Colonic mucosa (tissue), 4 donors: ENCODE results near the gene ATP1A2. TPM values are rescaled to one million over a fixed set of nuclear protein-coding genes. Genes with fewer than 3 reads are reported as not detected.

Experiments used
- DNase-seq: peaks from one replicate; pipeline ENCODE4 v3.0.0-alpha.2; 2020
- H3K27ac ChIP-seq: fragments of 200-600 bp; one replicate; pipeline ENCODE4 v1.8.0; 2021
- H3K27me3 ChIP-seq: fragments of 200-600 bp; one replicate; pipeline ENCODE4 v1.8.0; 2021
- H3K36me3 ChIP-seq: fragments of 200-600 bp; one replicate; pipeline ENCODE4 v1.8.0; 2021
- H3K4me1 ChIP-seq: fragments of 200-600 bp; one replicate; pipeline ENCODE4 v1.8.0; 2021; ENCODE audit warnings: mild to moderate bottlenecking
- H3K4me3 ChIP-seq: fragments of 200-600 bp; one replicate; pipeline ENCODE4 v1.8.0; 2021
- H3K9ac ChIP-seq, 2 donors: one replicate each; pipeline ENCODE4 v1.7.0; 2013; ENCODE audit warnings: control low read depth in 2 of 2, low read depth in 2 of 2, low read length in 2 of 2
- H3K9me3 ChIP-seq: fragments of 200-600 bp; one replicate; pipeline ENCODE4 v1.8.0; 2021
- CTCF ChIP-seq: fragments of 200-600 bp; IDR thresholded peaks from one replicate; pipeline ENCODE4 v1.8.0; 2022; ENCODE audit warnings: antibody characterized with exemption, mild to moderate bottlenecking
- intact Hi-C: fragments of 100-400 bp; cut with DNase I; formaldehyde crosslinking; loops from one replicate; pipeline ENCODE4 v1.14.1; 2022
- total RNA-seq, 2 donors: library from RNA; stranded (reverse); fragmentation: NEBNext Ultra II Directional in 1 of 2; extraction: Animal tissue kit (Norgen Biotek cat#: 25700) in 1 of 2; gene quantifications; one replicate each; pipeline ENCODE4 v1.2.1, GENCODE V29; 2021
- donor health status: healthy.
- donor health status: DM: no; HTN: no; CAD: no.
- donor health status: DM: no; HTN: no; CAD: no.

Gene ATP1A2
- total RNA-seq, 2 donors from 2014 or later: 1.5 to 6.1 TPM

DNA sequence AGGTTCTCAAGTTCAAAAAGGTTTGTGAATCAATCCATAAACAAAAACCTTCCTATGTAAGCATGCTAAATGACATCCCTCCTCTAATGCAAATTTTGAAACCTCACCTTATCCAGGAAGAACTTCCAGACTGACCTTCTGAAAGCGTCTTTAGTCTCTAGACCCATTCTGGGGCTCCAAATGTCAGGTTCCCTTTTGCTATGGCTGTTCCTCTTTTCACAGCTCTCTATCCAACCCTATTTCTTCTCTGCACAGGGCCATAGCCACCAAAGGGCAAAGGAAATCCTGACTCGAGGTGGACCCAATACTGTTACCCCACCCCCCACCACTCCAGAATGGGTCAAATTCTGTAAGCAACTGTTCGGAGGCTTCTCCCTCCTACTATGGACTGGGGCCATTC is 39.2 kb downstream of the ATP1A2 start:
- H3K27me3 ChIP-seq: no peaks in the 10 kb centered on the region
- H3K9ac ChIP-seq: no peak overlapping the region
- no peak overlapping the region for H3K27ac ChIP-seq
- no peak for DNase-seq
- no peak for TF ChIP-seq CTCF
- H3K4me1 ChIP-seq: no peaks in the 10 kb centered on the region
- intact Hi-C loops: no loop called here
- no peaks in the 10 kb centered on the region for H3K36me3 ChIP-seq
- H3K9me3 ChIP-seq: no peaks in the 10 kb centered on the region
- H3K4me3 ChIP-seq: no peak overlapping the region

GRCh38 chr1:160156361-160156760 is 40.8 kb downstream of the ATP1A2 start:
- DNase-seq: no peak
- H3K27me3 ChIP-seq: no peaks in the 10 kb centered on the region
- H3K4me3 ChIP-seq: no peak overlapping the region
- no peaks in the 10 kb centered on the region for H3K4me1 ChIP-seq
- no peak for TF ChIP-seq CTCF
- H3K9me3 ChIP-seq: no peaks in the 10 kb centered on the region
- intact Hi-C loops: no loop called here
- no peaks in the 10 kb centered on the region for H3K36me3 ChIP-seq
- no peak overlapping the region for H3K9ac ChIP-seq
- H3K27ac ChIP-seq: no peak overlapping the region

DNA sequence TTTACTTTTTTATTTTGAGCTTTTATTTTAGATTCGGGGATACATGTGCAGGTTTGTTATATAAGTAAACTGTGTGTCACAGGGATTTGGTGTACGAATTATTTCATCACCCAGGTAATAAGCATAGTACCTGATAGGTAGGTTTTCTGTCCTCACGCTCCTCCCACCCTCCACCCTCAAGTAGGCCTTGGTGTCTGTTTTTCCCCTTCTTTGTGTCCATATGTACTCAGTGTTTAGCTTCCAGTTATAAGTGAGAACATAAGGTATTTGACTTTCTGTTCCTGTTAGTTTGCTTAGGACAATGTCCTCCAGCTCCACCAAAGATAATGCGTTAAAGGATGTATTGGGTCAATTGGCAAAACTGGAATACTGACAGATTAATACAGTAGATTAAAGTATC is 41.6 kb downstream of the ATP1A2 start:
- no peaks in the 10 kb centered on the region for H3K9me3 ChIP-seq
- no peak overlapping the region for H3K27ac ChIP-seq
- no peaks in the 10 kb centered on the region for H3K27me3 ChIP-seq
- no peaks in the 10 kb centered on the region for H3K4me1 ChIP-seq
- no peaks in the 10 kb centered on the region for H3K36me3 ChIP-seq
- H3K4me3 ChIP-seq: no peak overlapping the region
- no peak for TF ChIP-seq CTCF
- no peak overlapping the region for H3K9ac ChIP-seq
- intact Hi-C loops: no loop called here
- no peak for DNase-seq

GRCh38 chr1:160158031-160158430 is 42.5 kb downstream of the ATP1A2 start:
- no peak overlapping the region for H3K4me3 ChIP-seq
- no peaks in the 10 kb centered on the region for H3K9me3 ChIP-seq
- DNase-seq: no peak
- H3K9ac ChIP-seq: no peak overlapping the region
- no peaks in the 10 kb centered on the region for H3K36me3 ChIP-seq
- H3K4me1 ChIP-seq: no peaks in the 10 kb centered on the region
- H3K27me3 ChIP-seq: no peaks in the 10 kb centered on the region
- intact Hi-C loops: no loop called here
- H3K27ac ChIP-seq: no peak overlapping the region
- TF ChIP-seq CTCF: no peak

GRCh38 chr1:160158534-160158933 is 43.0 kb downstream of the ATP1A2 start:
- intact Hi-C loops: no loop called here
- no peak for DNase-seq
- no peak overlapping the region for H3K9ac ChIP-seq
- no peak for TF ChIP-seq CTCF
- H3K27ac ChIP-seq: no peak overlapping the region
- H3K4me1 ChIP-seq: no peaks in the 10 kb centered on the region
- H3K4me3 ChIP-seq: no peak overlapping the region
- H3K36me3 ChIP-seq: no peaks in the 10 kb centered on the region
- H3K27me3 ChIP-seq: no peaks in the 10 kb centered on the region
- H3K9me3 ChIP-seq: no peaks in the 10 kb centered on the region

DNA sequence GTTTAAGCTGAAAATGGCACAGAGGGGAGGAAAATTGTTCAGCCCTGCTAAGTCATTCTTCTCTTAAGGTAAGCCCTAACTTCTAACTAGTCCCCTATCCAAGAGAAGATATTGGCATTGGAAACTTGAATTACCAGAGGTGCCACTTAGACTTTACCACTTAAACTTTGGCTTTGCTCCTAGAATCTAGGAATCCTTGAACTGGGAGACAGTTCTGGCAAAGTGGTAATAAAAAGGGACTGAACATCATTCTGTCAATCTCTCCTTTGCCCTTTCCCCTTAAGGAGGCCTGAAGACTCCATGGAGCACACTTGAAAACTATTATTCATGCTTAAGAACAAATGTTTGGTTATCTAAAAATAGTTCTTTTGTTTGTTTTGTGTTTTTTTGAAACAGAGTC is 44.3 kb downstream of the ATP1A2 start:
- Histone ChIP-seq H3K27me3 (no peaks in the 10 kb centered on the region), H3K27ac (no peak overlapping the region), H3K9me3 (no peaks in the 10 kb centered on the region), H3K9ac (no peak overlapping the region), H3K36me3 (no peaks in the 10 kb centered on the region), H3K4me3 (no peak overlapping the region), H3K4me1 (no peaks in the 10 kb centered on the region)
- no peak for DNase-seq
- no peak for TF ChIP-seq CTCF
- intact Hi-C loops: no loop called here
